Smooth muscle cell of the brain vasculature (primary cell): ENCODE data around the gene KXD1.
"Not testable (repeated sequence)": the region's sequence is repeated elsewhere in the genome, so short reads cannot be mapped to it uniquely, and the experiment has no call there.

Source experiments
- DNase-seq: peaks from one replicate; pipeline ENCODE4 v3.0.0-alpha.2; 2012; ENCODE audit warnings: low read depth, low spot score

The KXD1 gene

GRCh38 chr19:18557411-18558201, at the start of gene KXD1:
Gene KXD1 (plus strand): TSS chr19:18557870. CDS start chr19:18562057, 4,187 bp downstream.
- DNase-seq, result peak; percentile 96

GRCh38 chr19:18508585-18508984, 49.1 kb upstream of the KXD1 start:
- no peak for DNase-seq

GRCh38 chr19:18510216-18510615, 47.5 kb upstream of the KXD1 start:
- DNase-seq, result no peak

GRCh38 chr19:18513868-18514267, 43.8 kb upstream of the KXD1 start:
- no peak for DNase-seq

- no peak for DNase-seq
Observed at GRCh38 chr19:18514800-18515682, 42.6 kb upstream of the KXD1 start.

GRCh38 chr19:18515959-18516358, 41.7 kb upstream of the KXD1 start:
- no peak for DNase-seq

- DNase-seq, result no peak
Observed at GRCh38 chr19:18517606-18518005, 40.1 kb upstream of the KXD1 start.

GRCh38 chr19:18518639-18519038, 39.0 kb upstream of the KXD1 start:
- no peak for DNase-seq

- DNase-seq, result no peak
Observed at GRCh38 chr19:18519962-18520847, 37.5 kb upstream of the KXD1 start.

- DNase-seq, result no peak
Observed at GRCh38 chr19:18520848-18521691, 36.6 kb upstream of the KXD1 start.

GRCh38 chr19:18521692-18522123, 36.0 kb upstream of the KXD1 start, which contains the start of gene ELL:
Gene ELL (minus strand): TSS chr19:18522070. CDS start chr19:18522055, 15 bp downstream.
- no peak for DNase-seq

GRCh38 chr19:18522124-18522861, 35.4 kb upstream of the KXD1 start:
- peak; percentile 100 for DNase-seq

GRCh38 chr19:18522862-18523440, 34.7 kb upstream of the KXD1 start:
- not testable (repeated sequence) for DNase-seq

GRCh38 chr19:18523841-18524240, 33.8 kb upstream of the KXD1 start:
- no peak for DNase-seq

GRCh38 chr19:18526316-18526715, 31.4 kb upstream of the KXD1 start:
- DNase-seq, result no peak

- DNase-seq, result no peak
Observed at GRCh38 chr19:18529782-18530181, 27.9 kb upstream of the KXD1 start.

- DNase-seq, result no peak
Observed at GRCh38 chr19:18531485-18531884, 26.2 kb upstream of the KXD1 start.

- no peak for DNase-seq
Observed at GRCh38 chr19:18532168-18532890, 25.3 kb upstream of the KXD1 start.

- DNase-seq, result no peak
Observed at GRCh38 chr19:18533058-18533457, 24.6 kb upstream of the KXD1 start.
